SKM-1 treated with dmso at 0.1 percent for 144 hours (cell line): Measurements from ENCODE around the gene DRC7.
"Not testable (repeated sequence)": the region's sequence is repeated elsewhere in the genome, so short reads cannot be mapped to it uniquely, and the experiment has no call there.

Experiments
- DNase-seq: peaks from one replicate; lab custom pipeline; 2025; ENCODE audit not compliant: unreplicated experiment; lab: John Stamatoyannopoulos, UW

DRC7 gene

DNA sequence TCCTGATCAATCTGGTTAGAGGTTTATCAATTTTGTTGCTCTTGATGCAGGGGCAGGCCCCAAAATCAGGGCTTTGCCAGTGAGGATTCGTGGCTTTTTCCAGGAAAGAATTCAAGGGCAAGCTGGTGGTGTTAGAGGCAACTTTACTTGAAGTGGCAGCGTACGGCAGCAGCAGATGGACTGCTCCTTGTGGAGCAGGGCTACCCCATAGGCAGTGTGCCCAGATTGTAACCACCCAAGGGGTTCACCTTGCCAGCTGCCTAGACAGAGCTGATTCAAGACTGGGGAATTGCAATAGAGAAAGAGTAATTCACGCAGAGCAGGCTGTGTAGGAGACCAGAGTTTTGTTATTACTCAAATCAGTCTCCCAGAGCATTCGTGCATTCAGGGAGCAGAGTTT, 16.7 kb downstream of the DRC7 start:
- DNase-seq: no peak

GRCh38 chr16:57711993-57712392, 17.4 kb downstream of the DRC7 start:
- DNase-seq: no peak

GRCh38 chr16:57712569-57712968, 18.0 kb downstream of the DRC7 start:
- not testable (repeated sequence) for DNase-seq

DNA sequence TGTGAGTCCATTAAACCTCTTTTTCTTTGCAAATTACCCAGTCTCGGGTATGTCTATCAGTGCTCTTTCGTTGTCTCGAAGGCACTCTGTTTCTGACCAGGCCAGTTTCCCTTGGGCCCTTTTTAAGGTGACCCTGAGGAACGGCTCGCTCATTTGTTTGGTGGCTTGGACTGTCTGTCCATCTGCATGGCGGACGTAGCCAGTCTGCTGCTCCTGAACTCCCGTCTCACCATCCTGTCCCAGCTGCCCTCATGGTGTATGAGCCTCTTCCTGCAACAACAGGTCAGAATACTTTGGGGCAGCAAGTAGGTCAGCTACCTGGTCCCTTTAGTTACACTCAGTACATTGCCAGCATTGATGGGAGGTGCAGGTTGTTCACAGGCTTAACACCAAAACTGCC, 19.0 kb downstream of the DRC7 start:
- no peak for DNase-seq

GRCh38 chr16:57714047-57714446, 19.4 kb downstream of the DRC7 start:
- DNase-seq: no peak

- peak; percentile 71 for DNase-seq
These were observed 25.6 kb downstream of the DRC7 start for GRCh38 chr16:57720142-57720575.

- DNase-seq: no peak
These were observed 27.0 kb downstream of the DRC7 start for GRCh38 chr16:57721356-57722209.

DNA sequence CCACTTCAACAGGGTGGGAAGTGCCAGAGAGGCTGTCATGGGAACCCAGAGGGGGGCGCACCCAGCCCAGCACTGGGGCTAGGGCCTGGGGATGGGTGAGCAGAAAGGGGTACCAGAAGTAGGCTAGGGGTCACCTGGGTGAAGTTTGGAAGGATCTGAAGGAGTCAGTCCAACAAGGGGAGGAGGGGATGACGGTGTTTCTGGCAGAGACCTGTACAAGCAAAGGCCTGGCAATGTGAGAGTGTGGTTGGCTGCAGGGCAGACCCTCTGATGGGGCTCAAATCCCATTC, 27.5 kb downstream of the DRC7 start:
- DNase-seq: no peak

DNA sequence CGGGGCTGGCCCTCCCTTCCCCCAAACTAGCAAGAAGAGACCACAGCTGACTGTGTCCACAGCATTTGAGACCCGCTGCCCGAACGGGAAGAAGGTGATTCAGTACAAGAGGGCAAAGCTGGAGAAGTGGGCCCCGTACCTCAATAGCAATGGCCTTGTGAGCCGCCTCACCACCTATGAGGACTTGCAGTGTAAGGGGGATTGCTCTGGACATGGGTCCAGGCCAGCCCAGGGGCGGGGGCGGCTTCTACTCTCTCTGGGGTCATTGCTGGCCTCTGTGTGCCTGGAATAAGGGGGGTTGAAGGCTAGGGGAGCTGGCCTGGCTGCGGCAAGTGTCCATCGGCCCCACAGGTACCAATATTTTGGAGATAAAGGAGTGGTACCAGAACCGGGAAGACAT, 28.0 kb downstream of the DRC7 start:
- no peak for DNase-seq

GRCh38 chr16:57723170-57723569, 28.6 kb downstream of the DRC7 start:
- no peak for DNase-seq

- DNase-seq: no peak
These were observed 29.9 kb downstream of the DRC7 start for GRCh38 chr16:57724531-57724930.

GRCh38 chr16:57725151-57725550, 30.5 kb downstream of the DRC7 start:
- no peak for DNase-seq

DNA sequence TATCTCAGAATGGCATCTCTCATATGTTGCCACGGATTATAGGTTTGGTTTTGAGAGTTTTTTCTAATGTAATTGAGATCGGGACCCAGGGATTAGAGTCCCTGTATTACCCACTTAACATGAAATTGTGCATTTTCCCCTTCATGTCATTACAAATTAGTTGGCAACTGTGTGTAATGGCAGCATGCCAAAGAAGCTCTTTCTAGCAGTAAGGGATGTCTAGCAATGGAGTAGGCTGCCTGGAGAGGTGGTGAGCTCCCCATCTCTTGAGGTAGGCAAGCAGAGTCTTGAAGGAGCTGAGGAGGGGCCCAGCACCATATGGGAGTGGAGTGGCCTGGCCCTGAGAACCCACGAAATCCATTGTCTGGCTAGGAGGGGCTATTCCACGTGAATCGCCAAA, 30.9 kb downstream of the DRC7 start:
- no peak for DNase-seq

- no peak for DNase-seq
These were observed 31.4 kb downstream of the DRC7 start for GRCh38 chr16:57725976-57726375.

DNA sequence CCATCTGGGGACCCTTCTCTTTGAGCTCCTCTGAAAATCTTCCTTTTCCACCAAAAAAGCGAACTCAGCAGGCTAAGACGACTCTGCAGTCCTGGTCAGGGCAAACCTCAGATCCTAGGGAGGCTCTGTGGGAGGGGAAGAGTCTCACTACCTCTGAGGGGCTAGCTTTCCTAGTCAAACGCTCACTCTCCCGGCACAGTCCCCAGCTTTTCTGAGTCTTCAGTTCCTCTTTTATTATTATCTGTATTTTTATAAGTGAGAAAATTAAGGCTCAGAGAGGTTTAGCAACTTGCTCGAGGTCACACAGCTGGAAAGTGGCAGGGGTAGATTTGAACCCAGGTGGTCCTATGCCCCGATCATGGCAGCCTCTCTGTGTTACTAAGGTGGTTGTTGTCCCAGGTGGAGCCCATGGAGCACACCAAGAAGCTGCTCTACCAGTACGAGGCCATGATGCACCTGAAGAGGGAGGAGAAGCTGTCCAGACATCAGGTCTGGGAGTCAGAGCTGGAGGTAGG, 31.9 kb downstream of the DRC7 start:
- DNase-seq: no peak

DNA sequence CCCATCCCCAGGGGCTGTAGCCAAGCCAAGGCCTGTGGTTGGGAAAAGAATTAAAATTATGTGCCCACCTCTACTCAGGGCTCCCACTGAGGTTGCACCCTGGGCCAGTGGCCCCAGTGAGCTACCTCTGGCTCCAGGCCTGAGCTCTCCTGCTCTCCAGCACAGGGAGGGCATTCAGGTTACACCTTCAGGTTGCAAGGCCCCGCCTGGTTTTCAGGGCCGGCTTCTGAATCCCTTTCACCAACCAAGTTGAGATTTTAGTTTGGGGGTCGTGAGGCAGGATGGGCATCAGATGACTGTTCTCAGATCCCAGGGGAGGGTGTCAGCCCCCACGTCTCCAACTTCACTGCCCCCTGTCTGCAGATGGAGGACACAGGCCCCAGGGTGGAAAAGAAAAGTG, 33.0 kb downstream of the DRC7 start:
- no peak for DNase-seq

GRCh38 chr16:57728336-57729181, 34.0 kb downstream of the DRC7 start:
- DNase-seq: no peak

DNA sequence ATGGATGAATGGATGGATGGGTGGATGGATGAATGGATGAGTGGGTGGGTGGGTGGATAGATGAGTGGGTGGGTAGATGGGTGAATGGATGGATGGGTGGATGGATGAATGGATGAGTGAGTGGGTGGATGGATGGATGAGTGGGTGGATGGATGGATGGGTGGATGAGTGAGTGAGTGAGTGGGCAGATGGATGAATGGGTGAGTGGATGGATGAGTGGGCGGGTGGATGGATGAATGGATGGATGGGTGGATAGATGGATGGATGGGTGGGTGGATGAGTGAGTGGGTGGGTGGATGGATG, 34.5 kb downstream of the DRC7 start:
- DNase-seq: no peak

GRCh38 chr16:57729852-57730251, 35.2 kb downstream of the DRC7 start:
- not testable (repeated sequence) for DNase-seq

GRCh38 chr16:57730771-57731730, 36.4 kb downstream of the DRC7 start:
- DNase-seq: no peak

- DNase-seq: no peak
These were observed 37.4 kb downstream of the DRC7 start for GRCh38 chr16:57732037-57732436.
